Loucy (cell line): ENCODE results near the gene SLC35F6.

Experiments
- EZH2phosphoT487 ChIP-seq: fragments of 200-600 bp; IDR thresholded peaks from 2 replicates; pipeline ENCODE4 v1.6.1; 2018; ENCODE audit warnings: antibody characterized with exemption, mild to moderate bottlenecking, moderate library complexity, borderline replicate concordance
- TF ChIP-seq, protein P1 (sequence below): fragments of 200-600 bp; sonication (generic); conservative IDR thresholded peaks from 2 replicates; pipeline ENCODE4 v1.5.1; 2014; ENCODE audit warnings: mild to moderate bottlenecking, antibody characterized with exemption, low read length

DNA sequence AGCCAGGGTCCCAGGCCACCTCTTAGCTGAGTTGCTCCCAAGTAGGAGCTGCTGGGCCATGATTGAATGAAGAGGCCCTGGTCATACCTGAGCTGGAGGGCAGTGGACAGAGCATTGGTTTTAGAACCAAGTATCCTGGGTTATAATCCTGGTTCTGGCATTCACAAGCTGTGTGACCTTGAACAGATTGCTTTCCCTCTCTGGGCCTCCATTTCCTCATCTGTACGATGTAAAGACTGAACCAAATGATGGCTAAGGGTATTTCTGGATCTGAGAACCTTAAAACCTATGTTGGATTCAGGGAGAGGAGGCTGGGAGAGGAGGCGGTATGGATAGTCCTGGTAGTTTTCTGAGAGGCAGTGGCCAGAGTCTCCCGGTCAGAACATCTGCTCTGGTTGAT is 40.6 kb upstream of the SLC35F6 start:
- TF ChIP-seq, protein P1, sequence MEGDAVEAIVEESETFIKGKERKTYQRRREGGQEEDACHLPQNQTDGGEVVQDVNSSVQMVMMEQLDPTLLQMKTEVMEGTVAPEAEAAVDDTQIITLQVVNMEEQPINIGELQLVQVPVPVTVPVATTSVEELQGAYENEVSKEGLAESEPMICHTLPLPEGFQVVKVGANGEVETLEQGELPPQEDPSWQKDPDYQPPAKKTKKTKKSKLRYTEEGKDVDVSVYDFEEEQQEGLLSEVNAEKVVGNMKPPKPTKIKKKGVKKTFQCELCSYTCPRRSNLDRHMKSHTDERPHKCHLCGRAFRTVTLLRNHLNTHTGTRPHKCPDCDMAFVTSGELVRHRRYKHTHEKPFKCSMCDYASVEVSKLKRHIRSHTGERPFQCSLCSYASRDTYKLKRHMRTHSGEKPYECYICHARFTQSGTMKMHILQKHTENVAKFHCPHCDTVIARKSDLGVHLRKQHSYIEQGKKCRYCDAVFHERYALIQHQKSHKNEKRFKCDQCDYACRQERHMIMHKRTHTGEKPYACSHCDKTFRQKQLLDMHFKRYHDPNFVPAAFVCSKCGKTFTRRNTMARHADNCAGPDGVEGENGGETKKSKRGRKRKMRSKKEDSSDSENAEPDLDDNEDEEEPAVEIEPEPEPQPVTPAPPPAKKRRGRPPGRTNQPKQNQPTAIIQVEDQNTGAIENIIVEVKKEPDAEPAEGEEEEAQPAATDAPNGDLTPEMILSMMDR = no peak
- no peak for TF ChIP-seq EZH2phosphoT487
